ENCODE measurements around the gene NOD2.

The NOD2 gene

GRCh38 chr16:50671644-50672260 lies 21.7 kb upstream of the NOD2 start:
- no peak for FAIRE-seq

GRCh38 chr16:50673496-50674275 lies 19.7 kb upstream of the NOD2 start:
- FAIRE-seq = no peak

GRCh38 chr16:50674831-50675230 lies 18.6 kb upstream of the NOD2 start:
- FAIRE-seq = no peak

GRCh38 chr16:50675686-50676610 lies 17.5 kb upstream of the NOD2 start:
- no peak for FAIRE-seq

- FAIRE-seq = no peak
Measured at GRCh38 chr16:50676684-50677225, 16.7 kb upstream of the NOD2 start.

- FAIRE-seq = no peak
Measured at GRCh38 chr16:50677351-50677750, 16.1 kb upstream of the NOD2 start.

- no peak for FAIRE-seq
Measured at GRCh38 chr16:50678531-50678930, 14.9 kb upstream of the NOD2 start.

GRCh38 chr16:50679266-50679665 lies 14.1 kb upstream of the NOD2 start:
- FAIRE-seq = no peak

GRCh38 chr16:50679676-50680555 lies 13.5 kb upstream of the NOD2 start:
- FAIRE-seq = no peak

- FAIRE-seq = no peak
Measured at GRCh38 chr16:50680556-50680893, 12.9 kb upstream of the NOD2 start.

- no peak for FAIRE-seq
Measured at GRCh38 chr16:50681021-50681885, 12.2 kb upstream of the NOD2 start, which contains the start of gene SNX20. Gene SNX20 (minus strand): TSS chr16:50681312. CDS start chr16:50677526, 3,786 bp downstream.

GRCh38 chr16:50683689-50684374 lies 9.6 kb upstream of the NOD2 start:
- FAIRE-seq = no peak

- FAIRE-seq = no peak
Measured at GRCh38 chr16:50684823-50685461, 8.5 kb upstream of the NOD2 start.

GRCh38 chr16:50685462-50686063 lies 7.8 kb upstream of the NOD2 start:
- no peak for FAIRE-seq

GRCh38 chr16:50688083-50688482 lies 5.3 kb upstream of the NOD2 start:
- FAIRE-seq = no peak

- FAIRE-seq = no peak
Measured at GRCh38 chr16:50688867-50689266, 4.5 kb upstream of the NOD2 start.

GRCh38 chr16:50690177-50690576 lies 3.2 kb upstream of the NOD2 start:
- no peak for FAIRE-seq

- FAIRE-seq = no peak
Measured at GRCh38 chr16:50692644-50692998, 785 bp upstream of the NOD2 start.

GRCh38 chr16:50694206-50694605 lies 800 bp downstream of the NOD2 start:
- FAIRE-seq = no peak

Data from A204.1 (cell line).